ENCODE data around the gene S100A8.

- TF ChIP-seq CTCF (IDR thresholded peaks at IDR 0.05; ENCODE audit: low read depth, low read length) = no peak
- TF ChIP-seq POLR2A (IDR thresholded peaks at IDR 0.05; ENCODE audit: extremely low read depth, insufficient read length) = no peak
Measured at GRCh38 chr1:153359241-153359640, 31.6 kb downstream of the S100A8 start.

Measured in NB4 (cell line).